ENCODE results near the gene SLCO3A1. TPM values are rescaled to one million over a fixed set of nuclear protein-coding genes. Genes with fewer than 3 reads are reported as not detected.

The SLCO3A1 gene
- total and polyA plus RNA-seq, 2 of the 8 experiments (the other 6 are each of a cell fraction or from before 2014, with no cell fraction given), result 15.1 to 20.4 TPM

GRCh38 chr15:91845720-91846119 lies 7.8 kb upstream of the SLCO3A1 start:
- DNase-seq (ENCODE audit: low read depth in 1 of 2, low spot score in 2 of 2) (no peak), FAIRE-seq (no peak)
- H4K8ac ChIP-seq (ENCODE audit: extremely low read depth, insufficient read depth, low read length), result no peak overlapping the region
- H2BK20ac ChIP-seq (ENCODE audit: low read length), result no peak overlapping the region
- no peaks in the 10 kb centered on the region for H3K9me3 ChIP-seq (ENCODE audit: insufficient read depth in 2 of 2, low read depth in 1 of 2, low read length in 1 of 2)
- H3K18ac ChIP-seq (ENCODE audit: extremely low read depth, low read length), result no peak overlapping the region
- H3K27ac ChIP-seq (ENCODE audit: low read depth, low read length), result no peak overlapping the region
- CTCF ChIA-PET (ENCODE audit: partially characterized antibody), result interaction anchor here (1.5 to 10.9 kb wide), 4 partner anchors 140 to 543 kb away, joined by 6 to 118 read pairs (median 11); no protein-coding TSS in a partner anchor
- H3K23ac ChIP-seq (ENCODE audit: insufficient read length), result no peak overlapping the region
- no peak overlapping the region for H4K5ac ChIP-seq (ENCODE audit: insufficient read length, low read depth, low read length)
- no peaks in the 10 kb centered on the region for H3K23me2 ChIP-seq (ENCODE audit: low read depth, low read length)
- no peak overlapping the region for H3K4me3 ChIP-seq (ENCODE audit: extremely low read depth in 1 of 4, insufficient read depth in 2 of 4, low read depth in 3 of 4, low read length in 4 of 4)
- no peak overlapping the region for H2BK5ac ChIP-seq (ENCODE audit: low read depth, low read length)
- H2AFZ ChIP-seq (ENCODE audit: low read length), result no peak overlapping the region
- no peak overlapping the region for H2AK5ac ChIP-seq (ENCODE audit: low read depth, low read length)
- H3K4ac ChIP-seq (replicated peaks; ENCODE audit: insufficient read length, low read depth, low read length), result no peak overlapping the region
- POLR2A ChIA-PET (ENCODE audit: partially characterized antibody), result no interaction called here
- no peak overlapping the region for H3K4me2 ChIP-seq (ENCODE audit: insufficient read depth in 1 of 2, low read depth in 2 of 2, low read length in 2 of 2)
- H3K4me1 ChIP-seq (replicated peaks in 1 of 4; ENCODE audit: control insufficient read depth in 3 of 4, insufficient read depth in 4 of 4, low read length in 3 of 4), result no peaks in the 10 kb centered on the region
- H3K56ac ChIP-seq (replicated peaks; ENCODE audit: insufficient read length, low read depth, low read length), result no peak overlapping the region
- H3K36me3 ChIP-seq (ENCODE audit: control insufficient read depth in 2 of 4, insufficient read depth in 4 of 4, low read length in 3 of 4), result no peaks in the 10 kb centered on the region
- H2BK12ac ChIP-seq (ENCODE audit: low read depth, low read length), result no peak overlapping the region
- H2BK120ac ChIP-seq (replicated peaks; ENCODE audit: low read depth, low read length), result no peak overlapping the region
- no peak overlapping the region for H4K91ac ChIP-seq (replicated peaks; ENCODE audit: insufficient read length, low read length)
- H3K9ac ChIP-seq (replicated peaks in 1 of 4; ENCODE audit: extremely low read depth in 1 of 4, low read depth in 3 of 4, low read length in 3 of 4), result no peak overlapping the region
- no peak overlapping the region for H2BK15ac ChIP-seq (ENCODE audit: low read length)
- no peaks in the 10 kb centered on the region for H3K79me2 ChIP-seq (ENCODE audit: control insufficient read depth in 1 of 2, insufficient read depth in 2 of 2, low read length in 2 of 2)
- H3K79me1 ChIP-seq (ENCODE audit: low read depth, low read length), result no peaks in the 10 kb centered on the region
- 97% methylated on average over 6 of the region's 6 CpGs; no CpG with 5 or more reads in 1 of the 2 experiments for WGBS, 2 experiments (ENCODE audit: extremely low coverage in 1 of 2, insufficient coverage in 1 of 2, insufficient read length in 1 of 2, insufficient replicate concordance in 2 of 2, low coverage in 1 of 2, low lambda C conversion rate in 2 of 2, missing lambda C conversion rate in 1 of 2)
- 0 out of 7 replicates have a peak, but pooled peaks cover 0 to 2% (median 1%) of the 10 kb centered on the region in 4 experiments for H3K27me3 ChIP-seq (replicated peaks in 1 of 4; ENCODE audit: control insufficient read depth in 3 of 4, extremely low read depth in 1 of 4, insufficient read depth in 3 of 4, low read length in 3 of 4)
- H3K14ac ChIP-seq (ENCODE audit: insufficient read length), result no peak overlapping the region
- H4K20me1 ChIP-seq (replicated peaks in 1 of 2; ENCODE audit: control insufficient read depth in 1 of 2, insufficient read depth in 2 of 2, low read length in 2 of 2), result no peaks in the 10 kb centered on the region
- no peak for TF ChIP-seq JUND (IDR thresholded peaks at IDR 0.05; ENCODE audit: low read length)
- no peak for TF ChIP-seq KDM5A (IDR thresholded peaks at IDR 0.05; ENCODE audit: low read length)
- no peak for TF ChIP-seq CREB1 (IDR thresholded peaks at IDR 0.05)
- TF ChIP-seq CEBPB (IDR thresholded peaks at IDR 0.05; ENCODE audit: low read depth, low read length), result no peak
- TF ChIP-seq POLR2AphosphoS5 (IDR thresholded peaks at IDR 0.05; ENCODE audit: low read depth, low read length), result no peak
- TF ChIP-seq RBBP5 (IDR thresholded peaks at IDR 0.05; ENCODE audit: borderline replicate concordance, low read depth, low read length), result no peak
- no peak for TF ChIP-seq RFX5 (IDR thresholded peaks at IDR 0.05; ENCODE audit: borderline replicate concordance, low read depth, low read length)
- no peak for TF ChIP-seq NRF1 (IDR thresholded peaks at IDR 0.05; ENCODE audit: low read depth, low read length)
- TF ChIP-seq TAF7 (optimal IDR thresholded peaks at IDR 0.05; ENCODE audit: borderline replicate concordance, low read depth, low read length), result no peak
- no peak for TF ChIP-seq POLR2A (IDR thresholded peaks at IDR 0.05; ENCODE audit: control extremely low read depth in 1 of 2, low read depth in 2 of 2, low read length in 2 of 2)
- TF ChIP-seq BRCA1 (IDR thresholded peaks at IDR 0.05; ENCODE audit: low read depth, low read length), result no peak
